ENCODE data around the gene PIPOX.

- TF ChIP-seq, protein P1, sequence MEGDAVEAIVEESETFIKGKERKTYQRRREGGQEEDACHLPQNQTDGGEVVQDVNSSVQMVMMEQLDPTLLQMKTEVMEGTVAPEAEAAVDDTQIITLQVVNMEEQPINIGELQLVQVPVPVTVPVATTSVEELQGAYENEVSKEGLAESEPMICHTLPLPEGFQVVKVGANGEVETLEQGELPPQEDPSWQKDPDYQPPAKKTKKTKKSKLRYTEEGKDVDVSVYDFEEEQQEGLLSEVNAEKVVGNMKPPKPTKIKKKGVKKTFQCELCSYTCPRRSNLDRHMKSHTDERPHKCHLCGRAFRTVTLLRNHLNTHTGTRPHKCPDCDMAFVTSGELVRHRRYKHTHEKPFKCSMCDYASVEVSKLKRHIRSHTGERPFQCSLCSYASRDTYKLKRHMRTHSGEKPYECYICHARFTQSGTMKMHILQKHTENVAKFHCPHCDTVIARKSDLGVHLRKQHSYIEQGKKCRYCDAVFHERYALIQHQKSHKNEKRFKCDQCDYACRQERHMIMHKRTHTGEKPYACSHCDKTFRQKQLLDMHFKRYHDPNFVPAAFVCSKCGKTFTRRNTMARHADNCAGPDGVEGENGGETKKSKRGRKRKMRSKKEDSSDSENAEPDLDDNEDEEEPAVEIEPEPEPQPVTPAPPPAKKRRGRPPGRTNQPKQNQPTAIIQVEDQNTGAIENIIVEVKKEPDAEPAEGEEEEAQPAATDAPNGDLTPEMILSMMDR (conservative IDR thresholded peaks at IDR 0.05 in 1 of 2, IDR thresholded peaks at IDR 0.05 in 1 of 2; ENCODE audit: extremely low read depth in 1 of 2, insufficient read depth in 1 of 2, low read depth in 1 of 2, low read length in 2 of 2): no peak
- TF ChIP-seq EZH2 (IDR thresholded peaks at IDR 0.05; ENCODE audit: borderline replicate concordance, low read length): no peak
Measured at GRCh38 chr17:29090750-29091605, 48.0 kb downstream of the PIPOX start.

Measured in mammary epithelial cell (primary cell).